ENCODE results near the gene VPS33A. TPM values are rescaled to one million over a fixed set of nuclear protein-coding genes. Genes with fewer than 3 reads are reported as not detected.

VPS33A gene
- total and polyA plus RNA-seq, 2 donors (not counting 3 experiments of a cell fraction or from before 2014, with no cell fraction given), result 12.1 to 23.1 TPM

DNA sequence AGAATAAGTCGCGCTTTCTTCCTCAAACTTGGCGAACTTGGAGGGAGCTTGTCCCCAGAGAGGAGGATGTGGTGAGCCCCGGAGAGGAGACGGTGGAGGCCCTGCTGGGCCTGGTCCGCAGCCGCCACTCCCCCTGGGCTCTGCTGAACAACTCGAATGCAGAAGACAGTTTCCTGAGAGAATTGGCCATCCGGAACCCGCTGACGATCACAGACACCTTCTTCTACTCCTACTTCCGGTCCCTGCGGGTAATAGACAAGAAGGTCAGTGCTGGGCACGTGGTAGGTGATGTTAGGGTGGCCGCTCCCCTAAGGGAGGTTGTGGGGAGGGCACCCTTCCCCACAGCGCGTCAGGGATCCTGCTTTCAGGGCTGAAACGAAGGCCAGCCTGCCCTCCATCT, 81.8 kb downstream of the VPS33A start:
- BruUV-seq (replicated peaks), result no TSS peak
- dilution Hi-C loops (cut with MboI; ENCODE audit: extremely low pct_ligation_motif_present, low sequenced_read_pairs), result no loop called here
- intact Hi-C loops (cut with micrococcal nuclease), result no loop called here
- no peak overlapping the region for H3K4me2 ChIP-seq (ENCODE audit: insufficient read depth, low read length)
- peaks cover 4% of the 10 kb centered on the region for H3K4me1 ChIP-seq (ENCODE audit: control insufficient read depth, extremely low read depth, insufficient read depth, low read length)
- no peak overlapping the region for H3K9ac ChIP-seq (replicated peaks; ENCODE audit: extremely low read depth, insufficient read depth, low read length)
- no peak overlapping the region for H3K27ac ChIP-seq (ENCODE audit: insufficient read depth, low read depth, low read length)
- no peaks in the 10 kb centered on the region for H3K9me1 ChIP-seq (replicated peaks; ENCODE audit: control insufficient read depth, extremely low read depth, insufficient read depth, low read length)
- H3K9me3 ChIP-seq (replicated peaks; ENCODE audit: control insufficient read depth, insufficient read depth, low read length), result no peaks in the 10 kb centered on the region
- TF ChIP-seq EZH2 (IDR thresholded peaks at IDR 0.05; ENCODE audit: borderline replicate concordance, low read depth, low read length, severe bottlenecking) (no peak), FOS (IDR thresholded peaks at IDR 0.05; ENCODE audit: borderline replicate concordance, insufficient read depth, low read length) (no peak)
- H4K20me1 ChIP-seq (replicated peaks; ENCODE audit: control insufficient read depth, extremely low read depth, insufficient read depth, low read length), result no peaks in the 10 kb centered on the region
- ChIA-PET POLR2A (no interaction called here), CTCF (no interaction called here)
- H3K79me2 ChIP-seq (ENCODE audit: control insufficient read depth, insufficient read depth, low read length), result no peaks in the 10 kb centered on the region
- no peak for DNase-seq (ENCODE audit: low read depth, low spot score)
- no peak overlapping the region for H3K4me3 ChIP-seq (replicated peaks in 1 of 3; ENCODE audit: insufficient read depth in 1 of 3, low read depth in 1 of 3, low read length in 3 of 3)
- H3K27me3 ChIP-seq (ENCODE audit: control insufficient read depth in 2 of 2, insufficient read depth in 2 of 2, low read length in 2 of 2), result no peaks in the 10 kb centered on the region
- no peak overlapping the region for H2AFZ ChIP-seq (ENCODE audit: low read depth, low read length)
- H3K36me3 ChIP-seq (ENCODE audit: control insufficient read depth in 2 of 2, extremely low read depth in 1 of 2, insufficient read depth in 2 of 2, low read length in 2 of 2), result no peaks in the 10 kb centered on the region
- FAIRE-seq, result no peak

- dilution Hi-C loops (cut with MboI; ENCODE audit: extremely low pct_ligation_motif_present, low sequenced_read_pairs) (no loop called here), intact Hi-C loops (cut with micrococcal nuclease) (no loop called here)
- Histone ChIP-seq H3K27me3 (ENCODE audit: control insufficient read depth in 2 of 2, insufficient read depth in 2 of 2, low read length in 2 of 2) (no peaks in the 10 kb centered on the region), H2AFZ (ENCODE audit: low read depth, low read length) (peak overlapping the region; percentile 43), H3K79me2 (ENCODE audit: control insufficient read depth, insufficient read depth, low read length) (no peaks in the 10 kb centered on the region), H3K9ac (replicated peaks; ENCODE audit: extremely low read depth, insufficient read depth, low read length) (peak overlapping the region; percentile 39), H3K4me2 (ENCODE audit: insufficient read depth, low read length) (no peak overlapping the region), H3K9me3 (replicated peaks; ENCODE audit: control insufficient read depth, insufficient read depth, low read length) (no peaks in the 10 kb centered on the region), H3K36me3 (ENCODE audit: control insufficient read depth in 2 of 2, extremely low read depth in 1 of 2, insufficient read depth in 2 of 2, low read length in 2 of 2) (no peaks in the 10 kb centered on the region), H3K4me1 (ENCODE audit: control insufficient read depth, extremely low read depth, insufficient read depth, low read length) (peaks cover 4% of the 10 kb centered on the region), H3K27ac (ENCODE audit: insufficient read depth, low read depth, low read length) (no peak overlapping the region), H3K9me1 (replicated peaks; ENCODE audit: control insufficient read depth, extremely low read depth, insufficient read depth, low read length) (no peaks in the 10 kb centered on the region), H4K20me1 (replicated peaks; ENCODE audit: control insufficient read depth, extremely low read depth, insufficient read depth, low read length) (no peaks in the 10 kb centered on the region), H3K4me3 (replicated peaks in 1 of 3; ENCODE audit: insufficient read depth in 1 of 3, low read depth in 1 of 3, low read length in 3 of 3) (no peak overlapping the region)
- CTCF ChIA-PET, result no interaction called here
- POLR2A ChIA-PET, result no interaction called here
- FAIRE-seq (no peak), DNase-seq (ENCODE audit: low read depth, low spot score) (no peak)
- TSS peak; percentile 19 for BruUV-seq (replicated peaks)
- TF ChIP-seq JUN (IDR thresholded peaks at IDR 0.05; ENCODE audit: borderline replicate concordance, insufficient read depth, insufficient read length, low read depth), result no peak
- no peak for TF ChIP-seq POLR2A (IDR thresholded peaks at IDR 0.05; ENCODE audit: low read depth, low read length)
- no peak for TF ChIP-seq POLR2AphosphoS5 (IDR thresholded peaks at IDR 0.05; ENCODE audit: insufficient read depth, low read depth, low read length)
- no peak for TF ChIP-seq CTCF (IDR thresholded peaks at IDR 0.05; ENCODE audit: extremely low read depth in 1 of 2, insufficient read depth in 1 of 2, low read depth in 1 of 2, low read length in 2 of 2)
- no peak for TF ChIP-seq FOS (IDR thresholded peaks at IDR 0.05; ENCODE audit: borderline replicate concordance, insufficient read depth, low read length)
- TF ChIP-seq GATA2 (IDR thresholded peaks at IDR 0.05; ENCODE audit: insufficient read depth, insufficient read length, low read depth, low read length), result no peak
- no peak for TF ChIP-seq MYC (IDR thresholded peaks at IDR 0.05; ENCODE audit: low read depth, low read length)
- no peak for TF ChIP-seq EZH2 (IDR thresholded peaks at IDR 0.05; ENCODE audit: borderline replicate concordance, low read depth, low read length, severe bottlenecking)
- TF ChIP-seq, protein P1, sequence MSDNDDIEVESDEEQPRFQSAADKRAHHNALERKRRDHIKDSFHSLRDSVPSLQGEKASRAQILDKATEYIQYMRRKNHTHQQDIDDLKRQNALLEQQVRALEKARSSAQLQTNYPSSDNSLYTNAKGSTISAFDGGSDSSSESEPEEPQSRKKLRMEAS (IDR thresholded peaks at IDR 0.05; ENCODE audit: insufficient read depth, insufficient read length), result no peak
These were observed 82.7 kb downstream of the VPS33A start for GRCh38 chr12:122183588-122183940.
